Adrenal gland (tissue), 5 donors: ENCODE data around the gene CTBP2.

Source experiments
- CTCF ChIP-seq, 6 experiments: fragments of 450-650 bp in 4 of 6; fragments of 200-600 bp in 2 of 6; sonication (generic) in 1 of 6; IDR thresholded peaks; 1 replicate in 5 of 6; 2 replicates in 1 of 6; pipeline versions ENCODE4 v1.5.1 to v1.8.0; 2016 to 2021; ENCODE audit warnings: antibody characterized with exemption in 6 of 6, mild to moderate bottlenecking in 2 of 6, moderate library complexity in 1 of 6
- POLR2A ChIP-seq, 2 donors: fragments of 450-650 bp; IDR thresholded peaks; one replicate each; pipeline ENCODE4 v1.6.1; 2017; ENCODE audit warnings: antibody characterized with exemption in 2 of 2, mild to moderate bottlenecking in 2 of 2, moderate library complexity in 1 of 2
- donor health status: DM: no; HTN: no; CAD: no.

DNA sequence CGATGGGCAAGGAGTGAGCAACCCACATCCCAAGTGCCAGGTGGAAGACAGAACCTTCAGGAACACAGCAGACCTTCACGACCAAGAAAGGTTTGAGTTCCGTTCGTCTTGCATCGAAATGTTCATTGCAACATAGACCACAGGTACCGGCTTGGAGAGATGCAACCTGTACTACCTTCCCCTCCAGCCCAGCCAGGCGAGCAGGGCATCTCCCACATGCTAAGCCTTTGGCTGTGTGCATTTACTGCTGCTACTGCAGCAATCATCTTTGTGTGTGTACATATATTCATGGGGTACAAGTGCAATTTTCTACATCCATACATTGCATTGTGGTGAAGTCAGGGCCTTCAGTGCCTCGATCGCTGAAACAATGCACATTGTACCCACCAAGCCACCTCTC is 58.8 kb downstream of the CTBP2 start:
- no peak for TF ChIP-seq CTCF (IDR thresholded peaks at IDR 0.05)
- TF ChIP-seq POLR2A (IDR thresholded peaks at IDR 0.05) = no peak
